Activated CD4-positive, alpha-beta T cell treated with anti-CD3 and anti-CD28 coated beads, Interleukin-2, amount 10 ng/mL, durations not matched to agents 24 days and 14 days (primary cell): ENCODE data around the gene ERICH2. TPM values are rescaled to one million over a fixed set of nuclear protein-coding genes. Genes with fewer than 3 reads are reported as not detected.

Experiments used
- total RNA-seq: library from RNA; stranded (reverse); gene quantifications from 2 replicates; pipeline ENCODE4 v1.2.3, GENCODE V29; 2022

Gene ERICH2
- total RNA-seq, 1 donor from 2014 or later: not detected

Other genes starting within 250 kb of the ERICH2 start
- gene SP5, start 55.0 kb upstream of the ERICH2 start, total RNA-seq: 0.09 TPM in 1 of 2 replicates, not detected in the other
- gene GAD1, start 46.5 kb downstream of the ERICH2 start, total RNA-seq: 10.8 and 13.3 TPM in 2 replicates
- gene GORASP2, start 158.9 kb downstream of the ERICH2 start, total RNA-seq: 93.0 and 96.7 TPM in 2 replicates